SK-N-SH (cell line): Measurements from ENCODE around the gene LOC128125822.

Source experiments
- CTCF ChIA-PET: fragments of 300-600, 350-600 bp; formaldehyde crosslinking; extraction: SDS; loops from one replicate; lab custom pipeline; 2021; lab: Yijun Ruan, JAX
- POLR2A ChIA-PET: fragments of 350-600 bp; sonication (Branson Sonifier 250); formaldehyde crosslinking; extraction: SDS; loops from one replicate; lab custom pipeline; 2020; ENCODE audit warnings: antibody characterized with exemption, inconsistent platforms; lab: Yijun Ruan, JAX
- DNase-seq: peaks from one replicate; pipeline ENCODE4 v3.0.0; 2012
- H2AFZ ChIP-seq: fragments of 200-600 bp; sonication (generic); 2 replicates; pipeline ENCODE4 v1.8.1; 2016; ENCODE audit warnings: antibody characterized with exemption, mild to moderate bottlenecking, low read depth
- H3F3A ChIP-seq: fragments of 200-600 bp; sonication (generic); replicated peaks from 2 replicates; pipeline ENCODE3; 2016; ENCODE audit warnings: antibody characterized with exemption, mild to moderate bottlenecking; ENCODE audit not compliant: insufficient read depth
- H3K27ac ChIP-seq, 2 experiments: fragments of 200-500 bp in 1 of 2; fragments of 200-600 bp in 1 of 2; sonication (Bioruptor generic) in 1 of 2; sonication (generic), shearing (Covaris generic) in 1 of 2; 2 replicates each; pipeline versions ENCODE4 v1.5.1 to v1.6.1; 2014 to 2016; ENCODE audit warnings: low read depth in 2 of 2, inconsistent platforms in 1 of 2, low read length in 1 of 2, mild to moderate bottlenecking in 1 of 2, mixed read lengths in 1 of 2
- H3K27me3 ChIP-seq: fragments of 200-600 bp; sonication (generic), shearing (Covaris generic); 2 replicates; pipeline ENCODE4 v1.6.1; 2016; ENCODE audit warnings: mixed run types; ENCODE audit not compliant: insufficient read depth
- H3K36me3 ChIP-seq, 2 experiments: fragments of 200-500 bp in 1 of 2; fragments of 200-600 bp in 1 of 2; sonication (Bioruptor generic) in 1 of 2; sonication (generic) in 1 of 2; replicated peaks in 1 of 2; 2 replicates each; pipeline versions ENCODE3 to v1.5.1; 2014 to 2016; ENCODE audit warnings: low read length in 1 of 2, mild to moderate bottlenecking in 1 of 2; ENCODE audit not compliant: insufficient read depth in 2 of 2, control insufficient read depth in 1 of 2
- H3K4me1 ChIP-seq, 2 experiments: fragments of 200-500 bp in 1 of 2; fragments of 200-600 bp in 1 of 2; sonication (Bioruptor generic) in 1 of 2; sonication (generic), shearing (Covaris generic) in 1 of 2; 2 replicates each; pipeline versions ENCODE4 v1.5.1 to v1.6.1; 2014 to 2016; ENCODE audit warnings: low read depth in 1 of 2, low read length in 1 of 2, mixed run types in 1 of 2; ENCODE audit not compliant: insufficient read depth in 2 of 2, control insufficient read depth in 1 of 2
- H3K4me2 ChIP-seq: fragments of 200-600 bp; sonication (generic), shearing (Covaris generic); 2 replicates; pipeline ENCODE4 v1.6.1; 2017; ENCODE audit warnings: mixed run types
- H3K4me3 ChIP-seq, 2 experiments: fragments of 200-500 bp in 1 of 2; fragments of 200-600 bp in 1 of 2; sonication (Bioruptor generic) in 1 of 2; sonication (generic), shearing (Covaris generic) in 1 of 2; 2 replicates each; pipeline versions ENCODE4 v1.5.1 to v1.8.1; 2014 to 2016; ENCODE audit warnings: low read depth in 2 of 2, inconsistent platforms in 1 of 2, low read length in 1 of 2, mild to moderate bottlenecking in 1 of 2, mixed read lengths in 1 of 2, moderate library complexity in 1 of 2
- H3K79me2 ChIP-seq: fragments of 200-600 bp; sonication (generic); 2 replicates; pipeline ENCODE4 v1.8.1; 2017; ENCODE audit warnings: mild to moderate bottlenecking; ENCODE audit not compliant: insufficient read depth
- H3K9ac ChIP-seq: fragments of 200-600 bp; sonication (generic); 2 replicates; pipeline ENCODE4 v1.6.1; 2017; ENCODE audit warnings: mixed run types
- H3K9me2 ChIP-seq: fragments of 200-600 bp; sonication (generic); 2 replicates; pipeline ENCODE4 v1.6.1; 2017; ENCODE audit warnings: mixed run types
- H3K9me3 ChIP-seq: fragments of 200-600 bp; sonication (generic); 2 replicates; pipeline ENCODE4 v1.6.1; 2017; ENCODE audit warnings: mixed run types, mild to moderate bottlenecking, moderate library complexity
- H4K20me1 ChIP-seq: fragments of 200-600 bp; sonication (generic); 2 replicates; pipeline ENCODE4 v1.6.1; 2017; ENCODE audit warnings: mild to moderate bottlenecking, mixed run types; ENCODE audit not compliant: insufficient read depth
- ELF1 ChIP-seq: IDR thresholded peaks from 2 replicates; pipeline ENCODE4 v1.4.0; 2012
- EZH2phosphoT487 ChIP-seq: fragments of 200-600 bp; sonication (generic); IDR thresholded peaks from 2 replicates; pipeline ENCODE4 v1.6.1; 2017; ENCODE audit warnings: low read depth, mixed run types, mild to moderate bottlenecking, antibody characterized with exemption, moderate library complexity, borderline replicate concordance
- FOXJ3 ChIP-seq: sonication (generic); formaldehyde crosslinking; IDR thresholded peaks from 2 replicates; pipeline ENCODE4 v1.5.1; 2020; ENCODE audit warnings: mild to moderate bottlenecking, missing genetic modification reagents
- FOXM1 ChIP-seq: IDR thresholded peaks from 2 replicates; pipeline ENCODE4 v1.4.0; 2012; ENCODE audit warnings: low read depth, mild to moderate bottlenecking
- GATA2 ChIP-seq: sonication (generic); formaldehyde crosslinking; IDR thresholded peaks from 2 replicates; pipeline ENCODE4 v1.5.0; 2020; ENCODE audit warnings: mild to moderate bottlenecking, missing genetic modification reagents
- JUND ChIP-seq: IDR thresholded peaks from 2 replicates; pipeline ENCODE4 v1.4.0; 2012
- MEF2A ChIP-seq: IDR thresholded peaks from 2 replicates; pipeline ENCODE4 v1.4.0; 2012; ENCODE audit warnings: low read depth, borderline replicate concordance
- NFIC ChIP-seq: IDR thresholded peaks from 2 replicates; pipeline ENCODE4 v1.4.0; 2012; ENCODE audit warnings: borderline replicate concordance
- RAD21 ChIP-seq: IDR thresholded peaks from 2 replicates; pipeline ENCODE4 v1.6.1; 2012; ENCODE audit warnings: mild to moderate bottlenecking, low read length
- RCOR1 ChIP-seq: fragments of 150-350 bp; IDR thresholded peaks from 2 replicates; pipeline ENCODE4 v1.6.1; 2017; ENCODE audit warnings: antibody characterized with exemption, low read length
- RXRA ChIP-seq: IDR thresholded peaks from 2 replicates; pipeline ENCODE4 v1.4.0; 2012; ENCODE audit warnings: low read depth, mild to moderate bottlenecking, borderline replicate concordance
- SIN3A ChIP-seq: IDR thresholded peaks from 2 replicates; pipeline ENCODE4 v1.6.1; 2012; ENCODE audit warnings: low read depth, mild to moderate bottlenecking, low read length, moderate library complexity, borderline replicate concordance
- SMC3 ChIP-seq: IDR thresholded peaks from 2 replicates; pipeline ENCODE4 v1.6.1; 2012; ENCODE audit warnings: low read depth, low read length, improper control_type of control experiment
- TCF12 ChIP-seq: IDR thresholded peaks from 2 replicates; pipeline ENCODE4 v1.4.0; 2012
- USF1 ChIP-seq: IDR thresholded peaks from 2 replicates; pipeline ENCODE4 v1.4.0; 2012; ENCODE audit warnings: low read depth, borderline replicate concordance
- YY1 ChIP-seq: IDR thresholded peaks from 2 replicates; pipeline ENCODE4 v1.4.0; 2012; ENCODE audit warnings: low read depth, mild to moderate bottlenecking
- whole genome bisulfite sequencing: methylation state at CpG from one replicate; pipeline ENCODE4 v1.1.6; 2017; ENCODE audit warnings: low lambda C conversion rate; 5-methylcytosine and 5-hydroxymethylcytosine counted together
- TF ChIP-seq, protein P1 (sequence below): fragments of 200-600 bp; sonication (generic); IDR thresholded peaks from 2 replicates; pipeline ENCODE4 v1.6.1; 2017; ENCODE audit warnings: antibody characterized with exemption, mild to moderate bottlenecking, moderate library complexity
- TF ChIP-seq, protein P2 (sequence below): IDR thresholded peaks from 2 replicates; pipeline ENCODE4 v1.4.0; 2012; ENCODE audit warnings: low read depth
- TF ChIP-seq, protein P3 (sequence below): fragments of 150-350 bp; IDR thresholded peaks from 2 replicates; pipeline ENCODE4 v1.6.1; 2016; ENCODE audit warnings: mild to moderate bottlenecking, low read depth, low read length

The LOC128125822 gene

GRCh38 chr6:63533952-63534351 lies 38.3 kb upstream of the LOC128125822 start:
- H3K36me3 ChIP-seq, result no peaks in the 10 kb centered on the region
- ChIA-PET POLR2A (no interaction called here), CTCF (no interaction called here)
- H2AFZ ChIP-seq, result no peak overlapping the region
- no peak overlapping the region for H3K9ac ChIP-seq
- H3K9me3 ChIP-seq, result no peaks in the 10 kb centered on the region
- no peaks in the 10 kb centered on the region for H3F3A ChIP-seq
- no peaks in the 10 kb centered on the region for H4K20me1 ChIP-seq
- H3K79me2 ChIP-seq, result no peaks in the 10 kb centered on the region
- DNase-seq, result no peak
- TF ChIP-seq YY1 (no peak), SIN3A (no peak), FOXM1 (no peak), NFIC (no peak), RAD21 (no peak), TCF12 (no peak), EZH2phosphoT487 (no peak), ELF1 (no peak), SMC3 (no peak), USF1 (no peak), FOXJ3 (CRISPR knock-in tag) (no peak), GATA2 (CRISPR knock-in tag) (no peak), RXRA (no peak), MEF2A (no peak), RCOR1 (no peak), JUND (no peak)
- TF ChIP-seq, protein P1, sequence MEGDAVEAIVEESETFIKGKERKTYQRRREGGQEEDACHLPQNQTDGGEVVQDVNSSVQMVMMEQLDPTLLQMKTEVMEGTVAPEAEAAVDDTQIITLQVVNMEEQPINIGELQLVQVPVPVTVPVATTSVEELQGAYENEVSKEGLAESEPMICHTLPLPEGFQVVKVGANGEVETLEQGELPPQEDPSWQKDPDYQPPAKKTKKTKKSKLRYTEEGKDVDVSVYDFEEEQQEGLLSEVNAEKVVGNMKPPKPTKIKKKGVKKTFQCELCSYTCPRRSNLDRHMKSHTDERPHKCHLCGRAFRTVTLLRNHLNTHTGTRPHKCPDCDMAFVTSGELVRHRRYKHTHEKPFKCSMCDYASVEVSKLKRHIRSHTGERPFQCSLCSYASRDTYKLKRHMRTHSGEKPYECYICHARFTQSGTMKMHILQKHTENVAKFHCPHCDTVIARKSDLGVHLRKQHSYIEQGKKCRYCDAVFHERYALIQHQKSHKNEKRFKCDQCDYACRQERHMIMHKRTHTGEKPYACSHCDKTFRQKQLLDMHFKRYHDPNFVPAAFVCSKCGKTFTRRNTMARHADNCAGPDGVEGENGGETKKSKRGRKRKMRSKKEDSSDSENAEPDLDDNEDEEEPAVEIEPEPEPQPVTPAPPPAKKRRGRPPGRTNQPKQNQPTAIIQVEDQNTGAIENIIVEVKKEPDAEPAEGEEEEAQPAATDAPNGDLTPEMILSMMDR, result no peak
- TF ChIP-seq, protein P2, sequence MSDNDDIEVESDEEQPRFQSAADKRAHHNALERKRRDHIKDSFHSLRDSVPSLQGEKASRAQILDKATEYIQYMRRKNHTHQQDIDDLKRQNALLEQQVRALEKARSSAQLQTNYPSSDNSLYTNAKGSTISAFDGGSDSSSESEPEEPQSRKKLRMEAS, result no peak
- TF ChIP-seq, protein P3, sequence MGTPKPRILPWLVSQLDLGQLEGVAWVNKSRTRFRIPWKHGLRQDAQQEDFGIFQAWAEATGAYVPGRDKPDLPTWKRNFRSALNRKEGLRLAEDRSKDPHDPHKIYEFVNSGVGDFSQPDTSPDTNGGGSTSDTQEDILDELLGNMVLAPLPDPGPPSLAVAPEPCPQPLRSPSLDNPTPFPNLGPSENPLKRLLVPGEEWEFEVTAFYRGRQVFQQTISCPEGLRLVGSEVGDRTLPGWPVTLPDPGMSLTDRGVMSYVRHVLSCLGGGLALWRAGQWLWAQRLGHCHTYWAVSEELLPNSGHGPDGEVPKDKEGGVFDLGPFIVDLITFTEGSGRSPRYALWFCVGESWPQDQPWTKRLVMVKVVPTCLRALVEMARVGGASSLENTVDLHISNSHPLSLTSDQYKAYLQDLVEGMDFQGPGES, result no peak
- no peak overlapping the region for H3K4me3 ChIP-seq
- 77% methylated on average over 4 of the region's 4 CpGs for WGBS
- peaks cover 0 to 4% of the 10 kb centered on the region in 2 experiments; a peak in 2 of 4 replicates for H3K4me1 ChIP-seq
- no peaks in the 10 kb centered on the region for H3K9me2 ChIP-seq
- no peaks in the 10 kb centered on the region for H3K27me3 ChIP-seq
- no peak overlapping the region for H3K4me2 ChIP-seq
- H3K27ac ChIP-seq, result no peak overlapping the region
